Measurements from ENCODE around the gene PBX4.

Gene PBX4

DNA sequence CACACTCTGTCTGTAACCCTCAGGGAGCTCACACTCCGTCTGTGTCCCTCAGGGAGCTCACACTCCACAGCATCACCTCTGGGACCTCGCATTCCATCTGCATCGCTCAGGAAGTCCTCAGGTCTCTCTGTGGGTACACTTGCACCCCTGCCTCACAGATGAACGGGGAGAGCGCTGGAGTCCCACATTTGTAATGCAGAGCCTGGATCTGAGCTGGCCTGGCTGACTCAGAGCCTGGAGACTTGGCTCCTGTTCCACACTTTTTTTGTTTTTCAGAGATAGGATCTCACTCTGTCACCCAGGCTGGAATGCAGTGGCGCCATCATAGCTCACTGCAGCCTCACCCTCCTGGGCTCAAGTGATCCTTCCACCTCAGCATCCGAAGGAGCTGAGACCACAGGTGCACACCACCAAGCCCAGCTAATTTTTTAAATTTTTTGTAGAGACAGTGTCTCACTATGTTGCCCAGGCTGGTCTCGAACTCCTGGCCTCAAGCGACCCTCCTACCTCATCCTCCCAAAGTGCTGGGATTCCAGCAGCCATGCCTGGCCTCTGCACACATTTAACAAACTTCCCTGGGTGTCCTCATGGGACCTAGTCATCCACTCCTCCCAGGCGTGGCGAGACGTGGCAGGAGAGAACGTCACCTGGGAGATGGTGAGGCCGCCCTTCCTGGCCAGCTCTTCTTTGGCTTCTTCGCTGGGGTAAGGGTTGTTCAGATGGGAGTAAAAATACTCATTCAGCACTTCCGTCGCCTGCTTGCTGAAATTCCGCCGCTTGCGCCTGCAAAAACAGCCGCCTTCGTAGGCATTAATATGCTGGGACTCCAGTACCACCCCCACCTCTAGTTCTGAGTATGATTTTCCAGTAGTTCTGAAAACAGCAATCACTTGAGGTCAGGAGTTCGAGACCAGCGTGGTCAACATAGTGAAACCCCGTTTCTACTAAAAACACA, 49.4 kb downstream of the PBX4 start:
- Histone ChIP-seq H3K27ac (no peak overlapping the region), H3K36me3 (no peaks in the 10 kb centered on the region), H3K9me3 (no peaks in the 10 kb centered on the region), H3K4me3 (ENCODE audit: low read depth in 1 of 2, low read length in 1 of 2) (no peak overlapping the region), H3K4me1 (ENCODE audit: control insufficient read depth in 1 of 2, insufficient read depth in 1 of 2, low read depth in 1 of 2, low read length in 1 of 2) (no peaks in the 10 kb centered on the region), H3K27me3 (no peaks in the 10 kb centered on the region)
- TF ChIP-seq, protein P1, sequence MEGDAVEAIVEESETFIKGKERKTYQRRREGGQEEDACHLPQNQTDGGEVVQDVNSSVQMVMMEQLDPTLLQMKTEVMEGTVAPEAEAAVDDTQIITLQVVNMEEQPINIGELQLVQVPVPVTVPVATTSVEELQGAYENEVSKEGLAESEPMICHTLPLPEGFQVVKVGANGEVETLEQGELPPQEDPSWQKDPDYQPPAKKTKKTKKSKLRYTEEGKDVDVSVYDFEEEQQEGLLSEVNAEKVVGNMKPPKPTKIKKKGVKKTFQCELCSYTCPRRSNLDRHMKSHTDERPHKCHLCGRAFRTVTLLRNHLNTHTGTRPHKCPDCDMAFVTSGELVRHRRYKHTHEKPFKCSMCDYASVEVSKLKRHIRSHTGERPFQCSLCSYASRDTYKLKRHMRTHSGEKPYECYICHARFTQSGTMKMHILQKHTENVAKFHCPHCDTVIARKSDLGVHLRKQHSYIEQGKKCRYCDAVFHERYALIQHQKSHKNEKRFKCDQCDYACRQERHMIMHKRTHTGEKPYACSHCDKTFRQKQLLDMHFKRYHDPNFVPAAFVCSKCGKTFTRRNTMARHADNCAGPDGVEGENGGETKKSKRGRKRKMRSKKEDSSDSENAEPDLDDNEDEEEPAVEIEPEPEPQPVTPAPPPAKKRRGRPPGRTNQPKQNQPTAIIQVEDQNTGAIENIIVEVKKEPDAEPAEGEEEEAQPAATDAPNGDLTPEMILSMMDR (IDR thresholded peaks at IDR 0.05): no peak

DNA sequence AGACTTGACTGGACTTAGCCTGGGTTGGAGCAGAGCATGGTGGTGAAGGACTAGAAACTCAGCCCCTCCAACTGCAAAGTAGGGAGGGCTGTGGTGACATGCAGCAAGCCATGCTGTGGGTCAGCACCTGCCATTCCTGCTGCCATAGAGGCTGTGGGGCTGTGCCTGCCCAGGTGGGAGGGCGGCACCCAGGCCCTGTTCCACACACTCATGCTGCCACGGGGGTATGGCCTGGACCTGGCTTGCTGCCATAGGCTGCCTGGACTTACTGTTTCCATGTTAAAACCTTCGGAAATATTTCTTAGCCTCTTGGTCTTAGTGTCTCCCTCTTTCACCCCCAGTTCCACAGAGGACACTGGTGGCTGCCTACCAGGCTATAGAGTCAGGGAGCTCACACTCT, 51.1 kb downstream of the PBX4 start:
- H3K36me3 ChIP-seq: no peaks in the 10 kb centered on the region

DNA sequence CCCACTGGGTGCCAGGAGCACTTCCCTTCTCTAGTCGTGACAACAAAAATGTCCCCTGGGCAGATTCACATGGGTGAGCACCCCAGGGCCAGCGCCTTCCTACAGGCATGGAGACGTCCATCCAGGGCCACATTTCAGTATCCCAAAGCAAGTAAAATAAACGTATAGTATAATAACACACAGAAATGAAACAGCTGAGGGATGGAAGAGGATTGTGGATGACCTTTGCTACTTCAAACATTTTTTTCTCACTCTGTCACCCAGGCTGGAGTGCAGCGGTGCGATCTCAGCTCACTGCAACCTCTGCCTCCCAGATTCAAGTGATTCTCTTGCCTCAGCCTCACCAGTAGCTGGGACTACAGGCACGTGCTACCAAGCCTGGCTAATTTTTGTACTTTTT, 52.2 kb downstream of the PBX4 start:
- no peak overlapping the region for H3K4me3 ChIP-seq (ENCODE audit: low read depth in 1 of 2, low read length in 1 of 2)
- no peaks in the 10 kb centered on the region for H3K27me3 ChIP-seq
- no peaks in the 10 kb centered on the region for H3K4me1 ChIP-seq (ENCODE audit: control insufficient read depth in 1 of 2, insufficient read depth in 1 of 2, low read depth in 1 of 2, low read length in 1 of 2)
- no peaks in the 10 kb centered on the region for H3K36me3 ChIP-seq
- TF ChIP-seq, protein P1 (IDR thresholded peaks at IDR 0.05): no peak
- H3K27ac ChIP-seq: no peak overlapping the region
- H3K9me3 ChIP-seq: no peaks in the 10 kb centered on the region

More for the DNA sequence above, 51.1 kb downstream of the PBX4 start:
- Histone ChIP-seq H3K9me3 (no peaks in the 10 kb centered on the region), H3K27me3 (no peaks in the 10 kb centered on the region), H3K27ac (no peak overlapping the region), H3K4me1 (ENCODE audit: control insufficient read depth in 1 of 2, insufficient read depth in 1 of 2, low read depth in 1 of 2, low read length in 1 of 2) (no peaks in the 10 kb centered on the region), H3K4me3 (ENCODE audit: low read depth in 1 of 2, low read length in 1 of 2) (no peak overlapping the region)
- TF ChIP-seq, protein P1 (IDR thresholded peaks at IDR 0.05): no peak

DNA sequence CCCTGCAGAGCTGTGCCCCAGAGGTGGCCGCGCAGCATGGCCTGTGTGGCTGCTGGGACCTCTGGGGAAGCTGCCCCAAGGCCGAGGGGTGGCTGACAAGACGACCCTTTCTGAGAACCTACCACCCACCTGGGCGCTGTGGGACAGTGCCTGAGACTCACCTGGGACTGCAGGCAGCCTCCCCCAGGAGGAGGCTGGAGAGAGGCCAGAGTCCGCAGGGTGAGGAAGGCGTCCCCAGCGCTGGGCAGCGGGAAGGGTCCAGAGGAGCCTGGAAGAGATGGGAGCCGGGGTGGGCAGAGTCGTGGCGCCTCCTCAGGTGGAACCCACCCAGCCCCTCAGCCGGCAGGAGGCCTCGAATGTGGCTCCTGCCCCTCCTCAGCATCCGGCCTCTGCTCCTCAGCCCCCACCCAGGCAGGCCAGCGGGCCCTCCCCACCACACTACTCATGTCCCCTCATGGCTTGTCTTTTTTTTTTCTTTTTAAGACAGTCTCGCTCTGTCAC, 55.1 kb downstream of the PBX4 start:
- no peaks in the 10 kb centered on the region for H3K9me3 ChIP-seq
- peaks cover 5 to 6% of the 10 kb centered on the region in 2 experiments for H3K4me1 ChIP-seq (ENCODE audit: control insufficient read depth in 1 of 2, insufficient read depth in 1 of 2, low read depth in 1 of 2, low read length in 1 of 2)
- H3K27me3 ChIP-seq: no peaks in the 10 kb centered on the region
- H3K4me3 ChIP-seq (ENCODE audit: low read depth in 1 of 2, low read length in 1 of 2): no peak overlapping the region
- TF ChIP-seq, protein P1 (IDR thresholded peaks at IDR 0.05): no peak
- no peaks in the 10 kb centered on the region for H3K36me3 ChIP-seq
- no peak overlapping the region for H3K27ac ChIP-seq

DNA sequence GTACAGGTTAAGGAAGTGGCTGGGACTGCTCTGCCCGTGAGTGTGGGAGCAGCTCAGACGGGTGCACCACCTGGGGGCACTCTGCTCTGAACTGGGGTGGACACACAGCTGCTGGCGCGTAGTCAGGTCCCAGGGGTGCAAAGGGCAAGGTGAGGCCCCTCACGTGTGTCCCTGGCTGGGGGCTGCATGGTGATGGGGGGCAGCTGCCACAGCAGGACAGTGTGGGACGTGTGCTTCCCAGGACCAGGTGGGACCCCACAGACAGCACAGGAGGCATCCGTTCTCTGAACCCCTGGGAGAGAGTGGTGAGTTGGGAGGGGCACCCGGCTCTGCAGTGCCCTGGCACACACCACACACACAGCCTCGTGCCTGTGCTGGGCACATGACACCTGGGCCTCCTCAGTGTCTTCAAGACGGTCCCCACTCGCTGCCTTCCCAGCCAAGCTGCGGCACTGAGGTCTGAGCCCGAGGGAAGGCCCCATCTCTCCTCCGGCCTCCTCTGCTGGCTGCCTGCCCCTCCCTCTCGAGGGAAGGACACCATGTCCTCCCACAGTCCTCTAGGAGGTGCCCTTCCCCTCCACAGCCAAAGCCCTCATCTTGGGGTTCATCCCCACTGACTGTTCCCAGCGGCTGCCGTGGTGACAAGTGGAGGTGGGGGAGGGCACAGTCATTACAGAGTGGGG, 55.7 kb downstream of the PBX4 start:
- TF ChIP-seq, protein P1 (IDR thresholded peaks at IDR 0.05): no peak
- Histone ChIP-seq H3K9me3 (no peaks in the 10 kb centered on the region), H3K27me3 (no peaks in the 10 kb centered on the region), H3K36me3 (no peaks in the 10 kb centered on the region), H3K4me3 (ENCODE audit: low read depth in 1 of 2, low read length in 1 of 2) (no peak overlapping the region), H3K4me1 (ENCODE audit: control insufficient read depth in 1 of 2, insufficient read depth in 1 of 2, low read depth in 1 of 2, low read length in 1 of 2) (peaks cover 5 to 6% of the 10 kb centered on the region in 2 experiments), H3K27ac (no peak overlapping the region)

Measured in neutrophil (primary cell).